ENCODE results near the gene KBTBD2.

DNA sequence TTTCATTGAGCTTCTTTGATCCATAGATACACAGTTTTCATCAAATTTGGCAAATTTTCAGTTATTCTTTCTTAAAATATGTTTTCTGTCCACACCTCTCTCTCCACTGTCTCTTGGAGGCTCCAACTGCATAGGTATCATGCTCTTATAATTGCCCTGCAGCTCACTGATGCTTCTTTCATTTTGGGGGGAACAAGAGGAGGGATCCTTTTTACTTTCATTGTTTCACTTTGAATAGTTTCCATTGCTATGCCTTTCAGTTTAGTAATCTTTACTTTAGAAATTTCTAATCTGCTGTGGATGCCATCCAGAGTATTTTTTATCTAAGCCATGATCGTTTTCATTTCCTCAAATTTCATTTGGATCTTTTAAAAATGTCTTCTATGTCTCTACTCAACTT, 32.9 kb downstream of the KBTBD2 start:
- TF ChIP-seq CTCF (IDR thresholded peaks at IDR 0.05), result no peak
- TF ChIP-seq POLR2A (IDR thresholded peaks at IDR 0.05), result no peak
